ENCODE data around the gene TEX19. TPM values are rescaled to one million over a fixed set of nuclear protein-coding genes. Genes with fewer than 3 reads are reported as not detected.

Gene TEX19
- total RNA-seq, 1 experiment from 2014 or later: 0.24 TPM

GRCh38 chr17:82334622-82335394, 24.2 kb upstream of the TEX19 start:
- Histone ChIP-seq H3K4me2 (peak overlapping the region; percentile 76), H3K9me3 (ENCODE audit: insufficient read depth, low read depth) (no peaks in the 10 kb centered on the region), H3K36me3 (ENCODE audit: low read depth) (no peaks in the 10 kb centered on the region), H3K4me1 (replicated peaks; ENCODE audit: insufficient read depth) (peaks cover 11% of the 10 kb centered on the region), H4K20me1 (ENCODE audit: insufficient read depth) (no peaks in the 10 kb centered on the region), H3K27me3 (ENCODE audit: insufficient read depth, low read depth) (no peaks in the 10 kb centered on the region), H3K4me3 (peak overlapping the region; percentile 48), H3K79me2 (ENCODE audit: low read depth) (no peaks in the 10 kb centered on the region), H3K27ac (peak overlapping the region; percentile 69), H3F3A (ENCODE audit: insufficient read depth, low read depth) (no peaks in the 10 kb centered on the region; the same call in 1 of the 2 replicates), H2AFZ (no peak overlapping the region), H3K9me2 (ENCODE audit: insufficient read depth) (no peaks in the 10 kb centered on the region)
- intact Hi-C loops (cut with micrococcal nuclease; ENCODE audit: unreplicated experiment): loop anchor here (5.0 to 10.0 kb wide), 3 partner anchors 50 to 230 kb away; no protein-coding TSS in a partner anchor
- TF ChIP-seq EZH2 (IDR thresholded peaks at IDR 0.05; ENCODE audit: low read depth) (no peak), CTCF (conservative IDR thresholded peaks at IDR 0.05) (no peak)
- peak in 1 of 2 experiments; percentile 50 for DNase-seq
- ChIA-PET POLR2A (ENCODE audit: unreplicated experiment) (no interaction called here), CTCF (interaction anchor here (0.6 kb wide), 1 partner anchor 140 kb away, joined by 6 read pairs; no protein-coding TSS in a partner anchor)
- no TSS peak for BruUV-seq (replicated peaks)

GRCh38 chr17:82338858-82339633, 20.0 kb upstream of the TEX19 start:
- no peak for TF ChIP-seq CTCF (conservative IDR thresholded peaks at IDR 0.05)
- no peak for TF ChIP-seq EZH2 (IDR thresholded peaks at IDR 0.05; ENCODE audit: low read depth)
- Histone ChIP-seq H3F3A (ENCODE audit: insufficient read depth, low read depth) (no peaks in the 10 kb centered on the region; the same call in 1 of the 2 replicates), H4K20me1 (ENCODE audit: insufficient read depth) (no peaks in the 10 kb centered on the region), H3K4me3 (peak overlapping the region; percentile 51; the same call in 1 of the 2 replicates), H2AFZ (peak overlapping the region; percentile 76; the same call in 1 of the 2 replicates), H3K27ac (peak overlapping the region; percentile 6), H3K4me2 (peak overlapping the region; percentile 86), H3K9me2 (ENCODE audit: insufficient read depth) (no peaks in the 10 kb centered on the region), H3K9me3 (ENCODE audit: insufficient read depth, low read depth) (no peaks in the 10 kb centered on the region), H3K36me3 (ENCODE audit: low read depth) (no peaks in the 10 kb centered on the region), H3K27me3 (ENCODE audit: insufficient read depth, low read depth) (no peaks in the 10 kb centered on the region), H3K4me1 (replicated peaks; ENCODE audit: insufficient read depth) (peaks cover 11% of the 10 kb centered on the region), H3K79me2 (ENCODE audit: low read depth) (no peaks in the 10 kb centered on the region)
- ChIA-PET CTCF (no interaction called here), POLR2A (ENCODE audit: unreplicated experiment) (interaction anchor here (0.5 to 0.7 kb wide), 2 partner anchors 47 to 100 kb away, joined by 3 to 4 read pairs; no protein-coding TSS in a partner anchor)
- intact Hi-C loops (cut with micrococcal nuclease; ENCODE audit: unreplicated experiment): loop anchor here (10.0 kb wide), 2 partner anchors 54 to 234 kb away; no protein-coding TSS in a partner anchor
- peak; percentile 58 to 66 for DNase-seq
- no TSS peak for BruUV-seq (replicated peaks)
